Pancreas (tissue), 10 donors: ENCODE data around the gene SMIM28. TPM values are rescaled to one million over a fixed set of nuclear protein-coding genes. Genes with fewer than 3 reads are reported as not detected.

Experiments used
- ATAC-seq, 4 donors: fragments of 200-7000 bp; cut with Tn5 transposase; one replicate each; pipeline versions ENCODE4 v1.8.0 to v1.9.1; 2020; ENCODE audit warnings: mild to moderate bottlenecking in 4 of 4, moderate library complexity in 4 of 4
- DNase-seq, 6 donors: peaks; one replicate each; pipeline ENCODE4 v3.0.0-alpha.2; 2020
- FAIRE-seq: peaks from 2 replicates; lab custom pipeline; 2012; peaks lifted over from hg19 to GRCh38; lab: Jason Lieb, UNC
- H3K27ac ChIP-seq, 4 donors: fragments of 200-600 bp; sonication (generic); 1 replicate in 3 of 4; 2 replicates in 1 of 4; pipeline versions ENCODE4 v1.5.0 to v1.8.0; 2020
- H3K27me3 ChIP-seq, 4 donors: fragments of 200-600 bp; one replicate each; pipeline ENCODE4 v1.8.0; 2021
- H3K36me3 ChIP-seq, 3 donors: fragments of 200-600 bp; sonication (generic) in 1 of 3; one replicate each; pipeline versions ENCODE4 v1.5.0 to v1.8.0; 2020 to 2021
- H3K4me1 ChIP-seq, 3 donors: fragments of 200-600 bp; one replicate each; pipeline ENCODE4 v1.8.0; 2021
- H3K4me3 ChIP-seq, 4 donors: fragments of 200-600 bp; sonication (generic) in 2 of 4; one replicate each; pipeline versions ENCODE4 v1.5.0 to v1.8.0; 2020 to 2021
- H3K9me3 ChIP-seq, 4 donors: fragments of 200-600 bp; one replicate each; pipeline ENCODE4 v1.8.0; 2021
- WGBS, 2 donors: extraction: QIAGEN DNeasy Blood & Tissue Kit; methylation state at CpG; one replicate each; pipeline ENCODE4 v1.1.7; 2013; 5-methylcytosine and 5-hydroxymethylcytosine counted together
- intact Hi-C, 3 donors: fragments of 100-400 bp; cut with DNase I; formaldehyde crosslinking; loops; one replicate each; pipeline versions ENCODE4 v1.11.1 to v1.14.2; 2022
- polyA plus RNA-seq, 2 donors: library from polyadenylated mRNA; stranded (reverse); fragments of 200-250 nt; gene quantifications; one replicate each; pipeline ENCODE4 v1.2.3, GENCODE V29; 2013
- total RNA-seq, 6 donors: library from RNA; stranded (reverse); fragmentation: NEBNext Ultra II Directional in 4 of 6; extraction: Animal tissue kit (Norgen Biotek cat#: 25700) in 4 of 6; gene quantifications; one replicate each; pipeline versions ENCODE4 v1.2.1 to v1.2.4, GENCODE V29; 2021 to 2023
- TF ChIP-seq, protein P1 (sequence below), 4 donors: fragments of 200-600 bp; sonication (generic) in 3 of 4; IDR thresholded peaks; one replicate each; pipeline versions ENCODE4 v1.5.0 to v1.8.0; 2021; ENCODE audit warnings: antibody characterized with exemption in 4 of 4
- donor health status: healthy with polysubstance abuse.
- donor health status: DM: no; HTN: no; CAD: no; lungs with moderate emphysema.
- donor health status: DM: no; HTN: no; CAD: no.
- donor health status: control.
- donor health status: control.
- donor health status: Bipolar disorder and iron deficiency.
- donor health status: DM: yes; HTN: yes; CAD: no.
- donor health status: DM: no; HTN: no; CAD: no.
- donor health status: DM: no; HTN: no; CAD: no.
- donor health status: DM: yes; HTN: yes; CAD: no.

SMIM28 gene
- total and polyA plus RNA-seq, 8 donors, result not detected

DNA sequence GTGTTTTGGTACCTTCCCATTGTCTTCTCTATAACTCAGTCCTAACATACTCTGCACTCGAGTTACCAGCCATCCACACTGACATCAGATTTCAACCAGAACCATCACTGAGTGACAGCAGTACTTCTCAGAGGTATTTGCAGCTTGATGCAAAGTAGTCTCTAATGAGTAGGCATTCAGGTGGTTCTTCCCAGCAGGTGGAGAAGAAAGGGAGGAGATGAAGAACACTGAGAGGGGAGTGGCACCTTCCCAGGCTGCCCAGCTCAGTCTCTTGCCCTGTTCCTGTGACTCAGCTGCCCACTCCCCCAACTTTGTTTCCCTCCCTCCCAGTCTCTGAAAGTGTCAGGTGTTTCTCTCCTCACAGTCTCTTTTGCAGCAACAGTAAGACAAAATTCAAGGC is 38.7 kb upstream of the SMIM28 start:
- H3K27ac ChIP-seq, result no peak overlapping the region
- no peaks in the 10 kb centered on the region for H3K4me1 ChIP-seq
- intact Hi-C loops, result no loop called here
- no peaks in the 10 kb centered on the region for H3K9me3 ChIP-seq
- ATAC-seq (no peak), DNase-seq (no peak), FAIRE-seq (no peak)
- 75 to 85% methylated on average over 1 of the region's 1 CpG for WGBS, 2 donors
- H3K27me3 ChIP-seq, result no peaks in the 10 kb centered on the region
- peaks cover 0 to 24% (median 3%) of the 10 kb centered on the region in 3 donors for H3K36me3 ChIP-seq
- TF ChIP-seq, protein P1, sequence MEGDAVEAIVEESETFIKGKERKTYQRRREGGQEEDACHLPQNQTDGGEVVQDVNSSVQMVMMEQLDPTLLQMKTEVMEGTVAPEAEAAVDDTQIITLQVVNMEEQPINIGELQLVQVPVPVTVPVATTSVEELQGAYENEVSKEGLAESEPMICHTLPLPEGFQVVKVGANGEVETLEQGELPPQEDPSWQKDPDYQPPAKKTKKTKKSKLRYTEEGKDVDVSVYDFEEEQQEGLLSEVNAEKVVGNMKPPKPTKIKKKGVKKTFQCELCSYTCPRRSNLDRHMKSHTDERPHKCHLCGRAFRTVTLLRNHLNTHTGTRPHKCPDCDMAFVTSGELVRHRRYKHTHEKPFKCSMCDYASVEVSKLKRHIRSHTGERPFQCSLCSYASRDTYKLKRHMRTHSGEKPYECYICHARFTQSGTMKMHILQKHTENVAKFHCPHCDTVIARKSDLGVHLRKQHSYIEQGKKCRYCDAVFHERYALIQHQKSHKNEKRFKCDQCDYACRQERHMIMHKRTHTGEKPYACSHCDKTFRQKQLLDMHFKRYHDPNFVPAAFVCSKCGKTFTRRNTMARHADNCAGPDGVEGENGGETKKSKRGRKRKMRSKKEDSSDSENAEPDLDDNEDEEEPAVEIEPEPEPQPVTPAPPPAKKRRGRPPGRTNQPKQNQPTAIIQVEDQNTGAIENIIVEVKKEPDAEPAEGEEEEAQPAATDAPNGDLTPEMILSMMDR (IDR thresholded peaks at IDR 0.05), result no peak
- no peak overlapping the region for H3K4me3 ChIP-seq

DNA sequence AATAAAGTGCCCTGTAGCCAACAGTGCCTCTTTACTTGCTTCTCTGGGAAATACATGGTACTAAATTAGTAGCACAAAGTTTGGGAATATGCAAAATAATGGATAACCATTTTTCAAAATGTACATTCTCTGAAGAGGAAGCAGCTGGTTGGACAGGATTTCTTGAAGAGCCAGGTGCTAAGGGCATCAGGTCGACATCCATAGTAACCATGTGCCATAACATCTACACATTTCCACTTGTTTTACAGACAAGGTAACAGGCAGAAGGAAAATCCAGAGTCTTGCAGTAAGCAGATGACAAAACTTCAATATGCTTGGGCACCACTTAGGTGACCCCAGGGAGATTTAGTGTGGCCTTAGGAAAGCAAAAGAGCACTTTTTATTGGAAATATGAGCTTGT is 36.5 kb upstream of the SMIM28 start:
- intact Hi-C loops, result no loop called here
- DNase-seq, result no peak
- ATAC-seq, result no peak
- Histone ChIP-seq H3K36me3 (peaks cover 0 to 11% (median 0%) of the 10 kb centered on the region in 3 donors), H3K9me3 (no peaks in the 10 kb centered on the region), H3K4me1 (no peaks in the 10 kb centered on the region), H3K27me3 (no peaks in the 10 kb centered on the region), H3K27ac (no peak overlapping the region), H3K4me3 (no peak overlapping the region)
- no peak for FAIRE-seq
- TF ChIP-seq, protein P1 (IDR thresholded peaks at IDR 0.05), result no peak
- WGBS, 2 donors, result 88 to 100% methylated on average over 1 of the region's 1 CpG

DNA sequence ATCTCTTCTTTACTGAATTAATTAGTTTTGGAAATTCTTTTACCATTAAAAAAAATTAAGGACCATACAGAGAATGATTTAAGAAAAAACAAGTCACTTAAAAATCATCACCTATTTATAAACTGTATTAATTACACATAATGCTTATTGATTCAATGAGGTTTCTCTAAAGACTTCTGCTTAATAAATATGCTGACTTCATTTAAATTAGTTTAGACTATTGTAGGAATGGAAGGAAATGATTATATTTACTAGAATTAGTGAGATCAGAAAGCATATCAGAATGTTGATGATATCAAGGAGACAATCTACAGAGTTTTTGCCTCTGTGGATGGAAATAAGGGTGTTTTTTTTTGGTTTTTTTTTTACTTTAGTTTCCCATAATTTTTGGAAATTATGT is 34.6 kb upstream of the SMIM28 start:
- DNase-seq, result no peak
- intact Hi-C loops, result no loop called here
- Histone ChIP-seq H3K36me3 (no peaks in the 10 kb centered on the region), H3K27me3 (no peaks in the 10 kb centered on the region), H3K4me3 (no peak overlapping the region), H3K4me1 (peaks cover 0 to 2% (median 0%) of the 10 kb centered on the region in 3 donors), H3K9me3 (no peaks in the 10 kb centered on the region), H3K27ac (no peak overlapping the region)
- no peak for ATAC-seq
- FAIRE-seq, result no peak
- TF ChIP-seq, protein P1 (IDR thresholded peaks at IDR 0.05), result no peak

DNA sequence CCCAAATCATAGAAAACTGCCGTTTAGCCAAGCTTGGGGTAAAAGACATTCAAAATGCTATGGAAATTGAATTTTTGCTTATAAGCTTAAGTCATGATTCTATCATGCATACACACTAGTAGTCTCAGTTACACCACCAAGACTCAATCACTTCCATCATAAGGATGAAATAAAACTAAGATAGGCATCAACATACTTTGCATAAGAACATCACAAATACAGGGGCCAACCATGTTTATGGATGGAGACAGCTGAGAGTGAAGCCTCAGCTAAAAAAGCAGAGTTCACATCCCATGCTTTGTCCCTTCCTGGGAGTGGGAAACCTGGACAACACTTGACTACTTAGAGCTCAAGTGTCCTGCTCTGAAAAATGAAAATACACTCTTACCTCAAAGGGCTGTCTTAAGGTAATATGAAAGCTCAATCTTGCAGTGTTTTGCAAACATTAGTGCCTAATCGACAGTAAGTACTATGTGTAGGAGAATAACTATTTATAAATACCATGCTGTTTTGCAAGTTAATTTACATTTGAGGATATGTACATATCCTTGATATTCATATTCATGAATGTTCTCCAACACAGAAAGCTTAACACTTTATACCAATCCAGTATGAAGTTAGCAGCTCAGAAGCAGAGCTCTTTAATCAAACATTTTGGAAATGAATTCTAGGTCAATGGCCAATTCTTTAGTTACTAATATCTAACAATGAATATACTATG is 32.0 kb upstream of the SMIM28 start:
- no peak overlapping the region for H3K4me3 ChIP-seq
- no peaks in the 10 kb centered on the region for H3K27me3 ChIP-seq
- intact Hi-C loops, result no loop called here
- DNase-seq (no peak), ATAC-seq (no peak), FAIRE-seq (no peak)
- H3K9me3 ChIP-seq, result no peaks in the 10 kb centered on the region
- H3K4me1 ChIP-seq, result peaks cover 0 to 2% (median 0%) of the 10 kb centered on the region in 3 donors
- 63 to 72% methylated on average over 2 of the region's 2 CpGs for WGBS, 2 donors
- no peaks in the 10 kb centered on the region for H3K36me3 ChIP-seq
- TF ChIP-seq, protein P1 (IDR thresholded peaks at IDR 0.05), result no peak
- no peak overlapping the region for H3K27ac ChIP-seq
